NCI-H128 (cell line): Measurements from ENCODE around the gene CA5A.
A peak's percentile ranks its signal among the peaks of the same experiment; 100 is the strongest.
"Not testable (repeated sequence)": the region's sequence is repeated elsewhere in the genome, so short reads cannot be mapped to it uniquely, and the experiment has no call there.

ENCODE experiments used
- DNase-seq: peaks from one replicate; lab custom pipeline; 2025; ENCODE audit not compliant: unreplicated experiment; lab: John Stamatoyannopoulos, UW

CA5A gene

GRCh38 chr16:87949071-87949744, 12.9 kb upstream of the CA5A start:
- no peak for DNase-seq

GRCh38 chr16:87948735-87949070, 12.4 kb upstream of the CA5A start:
- no peak for DNase-seq

GRCh38 chr16:87948119-87948545, 11.8 kb upstream of the CA5A start:
- no peak for DNase-seq

GRCh38 chr16:87947356-87948118, 11.2 kb upstream of the CA5A start:
- DNase-seq = no peak

GRCh38 chr16:87946596-87947347, 10.4 kb upstream of the CA5A start:
- DNase-seq = no peak

GRCh38 chr16:87945351-87946042, 9.2 kb upstream of the CA5A start:
- DNase-seq = peak; percentile 65

- no peak for DNase-seq
Measured at GRCh38 chr16:87942680-87943079, 6.4 kb upstream of the CA5A start.

GRCh38 chr16:87939562-87940423, 3.5 kb upstream of the CA5A start:
- no peak for DNase-seq

GRCh38 chr16:87938412-87938949, 2.2 kb upstream of the CA5A start:
- DNase-seq = no peak

- not testable (repeated sequence) for DNase-seq
Measured at GRCh38 chr16:87937231-87937542, 858 bp upstream of the CA5A start.

- not testable (repeated sequence) for DNase-seq
Measured at GRCh38 chr16:87936016-87936374, 334 bp downstream of the CA5A start.

GRCh38 chr16:87934752-87935425, 1.4 kb downstream of the CA5A start:
- DNase-seq = not testable (repeated sequence)

GRCh38 chr16:87933140-87933495, 3.2 kb downstream of the CA5A start:
- no peak for DNase-seq

- not testable (repeated sequence) for DNase-seq
Measured at GRCh38 chr16:87932475-87933139, 3.7 kb downstream of the CA5A start.

GRCh38 chr16:87931504-87931903, 4.8 kb downstream of the CA5A start:
- no peak for DNase-seq

- no peak for DNase-seq
Measured at GRCh38 chr16:87930456-87930855, 5.9 kb downstream of the CA5A start.

- no peak for DNase-seq
Measured at GRCh38 chr16:87929986-87930385, 6.3 kb downstream of the CA5A start.

GRCh38 chr16:87927195-87927562, 9.2 kb downstream of the CA5A start:
- DNase-seq = no peak
